ENCODE measurements around the gene TBC1D12.

The TBC1D12 gene

DNA sequence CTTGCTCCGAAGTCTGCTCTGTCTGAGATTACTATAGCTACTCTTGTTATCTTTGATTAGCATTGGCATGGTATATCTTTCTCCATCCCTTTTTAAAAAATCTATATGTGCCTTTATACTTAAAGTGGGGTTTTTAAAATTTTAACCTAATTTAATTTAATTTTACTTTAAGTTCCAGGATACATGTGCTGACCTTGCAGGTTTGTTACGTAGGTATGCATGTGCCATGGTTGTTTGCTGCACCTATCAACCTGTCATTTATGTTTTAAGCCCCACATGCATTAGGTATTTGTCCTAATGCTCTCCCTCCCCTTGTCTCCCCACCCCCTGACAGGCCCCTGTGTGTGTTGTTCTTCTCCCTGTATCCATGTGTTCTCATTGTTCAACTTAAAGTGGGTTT is 54.6 kb downstream of the TBC1D12 start:
- TF ChIP-seq POLR2A (IDR thresholded peaks at IDR 0.05; ENCODE audit: low read length) (no peak), GATA1 (IDR thresholded peaks at IDR 0.05; ENCODE audit: low read depth, low read length) (no peak)
- DNase-seq: no peak

DNA sequence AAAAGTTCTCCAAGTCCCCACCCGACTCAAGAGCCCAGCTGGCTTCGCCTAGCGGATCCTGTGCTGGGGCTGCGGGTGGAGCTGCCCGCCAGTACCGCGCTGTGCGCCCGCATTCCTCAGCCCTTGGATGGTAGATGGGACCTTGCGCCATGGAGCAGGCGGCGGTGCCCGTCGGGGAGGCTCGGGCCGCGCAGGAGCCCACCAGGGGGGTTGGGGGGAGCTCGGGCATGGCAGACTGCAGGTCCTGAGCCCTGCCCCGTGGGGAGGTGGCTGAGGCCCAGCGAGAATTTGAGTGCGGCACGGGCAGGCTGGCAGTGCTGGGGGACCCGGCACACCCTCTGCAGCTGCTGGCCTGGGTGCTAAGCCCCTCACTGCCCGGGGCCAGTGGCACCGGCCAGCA is 57.0 kb downstream of the TBC1D12 start:
- no peak for TF ChIP-seq GATA1 (IDR thresholded peaks at IDR 0.05; ENCODE audit: low read depth, low read length)
- DNase-seq: no peak

DNA sequence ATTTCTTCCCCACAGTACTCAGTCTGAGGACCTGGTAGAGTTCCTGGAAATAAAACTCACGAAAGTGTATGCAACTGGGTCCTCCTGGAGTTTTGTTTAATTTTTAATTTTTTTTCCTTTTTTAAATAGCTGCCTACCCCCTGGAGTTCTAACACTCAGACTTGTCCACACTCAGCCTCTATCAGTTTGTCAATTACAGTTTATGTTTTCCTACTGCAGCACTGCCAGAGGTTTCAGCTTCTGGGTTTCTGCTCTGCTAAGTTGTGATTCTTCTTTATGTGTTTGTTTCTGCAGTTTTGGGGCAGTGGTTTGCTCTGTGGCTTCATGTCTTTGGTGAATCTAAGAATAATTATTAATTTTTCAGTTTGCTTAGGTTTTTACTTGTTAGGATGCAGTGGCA is 59.2 kb downstream of the TBC1D12 start:
- no peak for DNase-seq
- TF ChIP-seq GATA1 (IDR thresholded peaks at IDR 0.05; ENCODE audit: low read depth, low read length): no peak
- TF ChIP-seq POLR2A (IDR thresholded peaks at IDR 0.05; ENCODE audit: low read length): no peak

DNA sequence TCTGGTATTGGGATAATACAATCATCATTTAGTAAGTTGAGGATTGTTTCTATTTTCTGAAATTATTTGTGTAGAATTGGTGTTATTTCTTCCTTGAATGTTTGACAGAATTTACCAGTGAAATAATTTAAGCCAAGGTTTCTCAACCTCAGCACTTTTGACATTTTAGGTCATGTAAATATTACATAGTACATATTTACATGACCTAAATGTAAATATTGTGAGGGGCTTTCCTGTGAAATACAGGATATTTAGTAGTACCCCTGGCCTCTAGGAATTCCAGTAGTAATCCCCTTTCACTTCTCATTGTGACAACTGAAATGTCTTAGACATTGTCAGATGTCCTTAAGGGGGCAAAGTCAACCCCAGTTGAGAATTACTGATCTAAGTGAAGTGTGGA is 59.8 kb downstream of the TBC1D12 start:
- TF ChIP-seq GATA1 (IDR thresholded peaks at IDR 0.05; ENCODE audit: low read depth, low read length) (no peak), POLR2A (IDR thresholded peaks at IDR 0.05; ENCODE audit: low read length) (no peak)
- no peak for DNase-seq

DNA sequence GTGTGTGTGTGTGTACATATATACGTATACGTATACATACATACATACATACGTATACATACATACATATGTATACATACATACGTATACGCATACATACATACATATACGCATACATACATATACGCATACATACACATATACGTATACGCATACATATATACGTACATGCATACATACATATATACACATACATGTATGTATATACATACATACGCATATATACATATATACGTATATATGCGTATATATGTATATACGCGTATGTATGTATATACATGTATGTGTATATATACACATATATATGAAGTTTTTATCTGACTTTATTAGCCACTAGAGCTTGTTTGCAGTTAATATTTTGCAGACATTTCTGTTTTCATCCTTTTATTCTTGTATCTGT is 63.3 kb downstream of the TBC1D12 start:
- no peak for TF ChIP-seq GATA1 (IDR thresholded peaks at IDR 0.05; ENCODE audit: low read depth, low read length)
- no peak for TF ChIP-seq POLR2A (IDR thresholded peaks at IDR 0.05; ENCODE audit: low read length)
- DNase-seq: no peak

DNA sequence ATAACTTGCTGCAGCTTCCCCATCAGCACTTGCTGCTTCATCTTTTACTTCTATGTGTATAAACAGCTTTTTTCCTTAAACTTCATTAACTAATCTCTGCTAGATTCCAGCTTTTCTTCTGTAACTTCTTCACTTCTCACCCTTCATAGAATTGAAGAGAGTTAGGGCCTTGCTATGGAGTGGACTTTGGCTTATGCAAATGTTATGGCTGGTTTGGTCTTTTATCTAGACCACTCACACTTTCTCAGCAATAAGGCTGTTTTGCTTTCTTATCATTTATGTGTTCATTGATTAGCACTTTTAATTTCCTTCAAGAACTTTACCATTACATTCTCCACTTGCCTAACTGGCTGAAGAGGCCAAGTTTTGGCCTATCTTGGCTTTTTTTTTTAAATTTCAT is 79.1 kb downstream of the TBC1D12 start:
- peak; percentile 13 to 54 for DNase-seq
- TF ChIP-seq POLR2A (IDR thresholded peaks at IDR 0.05; ENCODE audit: low read length) (no peak), GATA1 (IDR thresholded peaks at IDR 0.05; ENCODE audit: low read depth, low read length) (no peak)

DNA sequence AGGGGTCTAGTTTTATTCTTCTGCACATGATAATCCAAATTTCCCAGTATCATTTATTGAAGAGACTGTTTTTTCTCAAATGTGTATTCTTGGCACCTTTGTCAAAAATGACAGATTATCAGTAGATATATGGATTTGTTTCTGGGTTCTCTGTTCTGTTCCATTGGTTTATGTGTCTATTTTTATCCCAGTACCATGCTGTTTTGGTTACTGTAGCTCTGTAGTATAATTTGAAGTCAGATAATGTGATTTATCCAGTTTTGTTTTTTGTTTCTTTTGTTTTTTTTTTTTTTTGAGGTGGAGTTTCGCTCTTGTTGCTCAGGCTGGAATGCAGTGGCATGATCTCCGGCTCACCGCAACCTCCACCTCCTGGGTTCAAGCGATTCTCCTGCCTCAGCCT is 81.6 kb downstream of the TBC1D12 start:
- TF ChIP-seq POLR2A (IDR thresholded peaks at IDR 0.05; ENCODE audit: low read length) (no peak), GATA1 (IDR thresholded peaks at IDR 0.05; ENCODE audit: low read depth, low read length) (no peak)
- no peak for DNase-seq

DNA sequence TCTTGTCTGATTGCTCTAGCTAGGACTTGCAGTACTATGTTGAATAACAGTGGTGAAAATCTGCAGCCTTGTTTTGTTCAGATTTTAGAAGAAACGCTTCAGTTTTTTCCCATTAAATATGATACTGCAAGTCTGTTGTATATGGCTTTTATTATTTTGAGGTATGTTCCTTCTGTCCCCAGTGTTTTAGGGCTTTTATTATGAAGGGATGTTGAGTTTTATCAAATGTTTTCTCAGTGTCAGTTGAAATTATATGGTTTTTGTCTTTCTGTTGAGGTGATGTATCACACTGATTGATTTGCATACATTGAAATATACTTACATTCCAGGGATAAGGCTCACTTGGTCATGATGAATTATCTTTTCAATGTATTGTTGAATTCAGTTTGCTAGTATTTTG is 82.8 kb downstream of the TBC1D12 start:
- no peak for TF ChIP-seq POLR2A (IDR thresholded peaks at IDR 0.05; ENCODE audit: low read length)
- no peak for TF ChIP-seq GATA1 (IDR thresholded peaks at IDR 0.05; ENCODE audit: low read depth, low read length)
- no peak for DNase-seq

DNA sequence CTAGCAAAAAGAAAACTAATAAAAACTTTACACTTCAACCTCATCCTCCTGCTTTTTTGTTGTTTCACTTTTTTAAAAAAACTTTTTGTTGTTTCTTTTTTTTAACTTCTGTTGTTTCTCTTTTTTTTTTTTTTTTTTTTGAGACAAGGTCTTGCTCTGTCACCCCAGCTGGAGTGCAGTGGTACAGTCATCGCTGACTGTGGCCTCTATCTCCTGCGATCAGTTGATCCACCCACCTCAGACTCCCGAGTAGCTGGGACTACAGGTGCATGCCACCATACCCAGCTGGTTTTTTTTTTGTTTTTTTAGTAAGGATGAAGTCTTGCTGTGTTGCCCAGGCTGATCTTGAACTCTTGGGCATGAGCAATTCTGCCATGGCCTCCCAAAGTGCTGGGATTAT is 85.2 kb downstream of the TBC1D12 start:
- no peak for TF ChIP-seq POLR2A (IDR thresholded peaks at IDR 0.05; ENCODE audit: low read length)
- DNase-seq: peak; percentile 19 to 33

DNA sequence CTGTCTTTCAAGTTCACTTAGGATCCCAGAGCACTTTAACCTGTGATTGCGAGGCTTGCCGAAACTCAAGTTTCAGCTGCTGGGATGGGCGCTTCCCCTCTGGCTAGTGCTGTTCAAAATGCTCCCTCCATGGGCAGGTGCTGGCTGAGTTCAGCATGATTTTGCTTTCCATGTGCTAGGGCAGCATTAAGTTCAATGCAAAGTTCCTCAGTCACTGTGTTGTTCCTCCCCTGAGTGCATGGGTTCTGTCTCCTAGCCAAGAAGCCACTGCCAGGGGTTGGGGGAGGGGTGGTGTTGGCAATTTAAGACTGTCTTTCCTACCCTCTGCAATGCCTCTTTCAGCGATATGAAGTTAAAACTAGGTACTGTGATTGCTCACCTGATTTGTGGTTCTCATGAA is 86.8 kb downstream of the TBC1D12 start:
- TF ChIP-seq POLR2A (IDR thresholded peaks at IDR 0.05; ENCODE audit: low read length) (no peak), GATA1 (IDR thresholded peaks at IDR 0.05; ENCODE audit: low read depth, low read length) (no peak)
- no peak for DNase-seq

DNA sequence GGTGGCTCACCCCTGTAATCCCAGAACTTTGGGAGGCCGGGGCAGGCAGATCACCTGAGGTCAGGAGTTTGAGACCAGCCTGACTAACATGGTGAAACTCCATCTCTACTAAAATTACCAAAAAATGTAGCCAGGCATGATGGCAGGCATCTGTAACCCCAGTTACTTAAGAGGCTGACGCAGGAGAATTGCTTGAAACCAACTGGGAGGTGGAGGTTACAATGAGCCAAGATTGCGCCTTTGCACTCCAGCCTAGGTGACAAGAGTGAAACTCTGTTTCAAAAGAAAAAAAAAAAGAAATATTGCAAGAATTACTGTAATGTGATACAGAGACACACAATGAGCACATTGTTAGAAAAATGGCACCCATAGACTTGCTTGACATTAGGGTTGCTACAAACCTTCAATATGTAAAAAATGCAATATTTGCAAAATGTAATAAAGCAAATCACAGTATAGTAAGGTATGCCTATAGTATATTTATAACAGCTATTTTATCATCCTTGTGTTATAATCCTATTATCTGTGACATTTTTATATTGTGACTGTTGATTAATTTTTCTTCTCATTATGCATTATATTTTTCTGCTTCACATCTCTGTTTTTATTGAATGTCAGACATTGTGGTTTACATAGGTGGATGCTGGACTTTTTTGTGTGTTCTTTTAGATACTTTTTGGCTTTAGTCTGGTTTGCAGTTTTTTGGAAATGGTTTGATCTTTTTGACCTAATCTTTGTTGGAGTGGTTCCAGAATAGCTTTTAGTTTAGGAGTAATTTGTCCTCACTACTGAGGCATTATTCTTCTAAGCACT is 87.8 kb downstream of the TBC1D12 start:
- TF ChIP-seq GATA1 (IDR thresholded peaks at IDR 0.05; ENCODE audit: low read depth, low read length) (no peak), POLR2A (IDR thresholded peaks at IDR 0.05; ENCODE audit: low read length) (no peak)
- DNase-seq: no peak

DNA sequence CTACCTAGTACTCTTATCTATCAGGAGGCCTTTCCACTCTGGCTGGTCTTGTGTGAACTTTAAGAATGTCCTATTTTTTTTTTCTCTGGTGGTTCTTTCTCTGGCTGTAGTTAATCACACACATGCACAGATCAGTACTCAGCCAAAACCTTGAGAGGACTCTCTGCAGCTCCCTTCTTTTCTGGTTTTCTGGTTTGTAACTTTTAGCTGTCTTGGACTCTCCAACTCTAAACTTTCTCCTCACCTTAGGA is 88.4 kb downstream of the TBC1D12 start:
- TF ChIP-seq POLR2A (IDR thresholded peaks at IDR 0.05; ENCODE audit: low read length) (no peak), GATA1 (IDR thresholded peaks at IDR 0.05; ENCODE audit: low read depth, low read length) (no peak)
- peak; percentile 8 to 31 for DNase-seq

DNA sequence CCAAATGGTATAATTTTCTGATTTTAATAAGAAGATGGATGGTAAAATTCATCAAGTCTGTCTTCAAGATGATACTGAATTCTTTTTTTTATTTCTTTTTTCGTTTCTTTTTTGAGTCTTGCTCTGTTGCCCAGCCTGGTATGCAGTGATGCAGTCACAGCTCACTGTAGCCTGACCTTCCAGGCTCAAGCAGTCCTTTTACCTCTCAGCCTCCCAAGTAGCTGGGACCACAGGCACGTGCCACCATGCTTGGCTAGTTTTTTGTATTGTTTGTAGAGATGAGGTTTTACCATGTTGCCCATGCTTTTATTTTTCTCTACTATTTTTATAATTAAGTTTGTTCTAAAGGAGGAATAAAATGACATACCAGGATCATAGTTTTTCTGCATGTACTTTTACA is 91.1 kb downstream of the TBC1D12 start:
- no peak for DNase-seq

DNA sequence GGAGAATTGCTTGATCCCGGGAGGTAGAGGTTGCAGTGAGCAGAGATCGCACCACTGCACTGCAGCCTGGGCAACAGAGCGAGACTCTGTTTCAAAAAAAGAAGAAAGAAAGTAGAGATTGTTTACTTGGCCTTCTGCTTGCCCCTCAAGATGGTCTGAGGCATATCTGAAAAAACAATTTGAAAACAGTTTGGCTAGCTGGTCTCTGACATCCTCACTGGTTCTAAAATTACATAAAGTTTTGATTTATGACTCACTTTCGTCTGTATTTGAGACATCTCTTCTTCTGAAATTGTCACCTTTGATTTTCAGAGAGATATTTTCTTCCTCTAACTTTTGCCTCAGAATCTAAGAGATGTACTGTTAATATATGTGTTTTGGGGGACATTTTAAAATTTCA is 93.7 kb downstream of the TBC1D12 start:
- TF ChIP-seq POLR2A (IDR thresholded peaks at IDR 0.05; ENCODE audit: low read length): no peak
- no peak for TF ChIP-seq GATA1 (IDR thresholded peaks at IDR 0.05; ENCODE audit: low read depth, low read length)
- no peak for DNase-seq

More for the DNA sequence above, 91.1 kb downstream of the TBC1D12 start:
- TF ChIP-seq GATA1 (IDR thresholded peaks at IDR 0.05; ENCODE audit: low read depth, low read length): no peak
- TF ChIP-seq POLR2A (IDR thresholded peaks at IDR 0.05; ENCODE audit: low read length): no peak

DNA sequence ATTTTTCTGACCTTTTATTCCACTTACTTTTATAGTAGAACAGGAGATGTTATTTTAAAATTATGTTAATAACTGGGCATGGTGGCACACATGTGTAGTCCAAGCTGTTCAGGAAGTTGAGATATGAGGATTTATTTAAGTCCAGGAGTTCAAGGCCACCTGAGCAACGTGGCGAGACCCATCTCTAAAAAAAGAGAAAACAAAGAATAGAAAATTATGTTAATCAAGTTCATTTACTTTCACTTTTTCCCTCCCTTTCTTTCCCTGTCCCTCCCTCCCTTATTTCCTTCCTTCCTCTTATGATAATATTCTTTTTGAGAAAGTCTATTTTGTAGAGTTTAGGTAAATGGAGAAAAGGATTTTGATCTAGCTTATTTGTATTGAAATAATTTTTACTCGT is 94.3 kb downstream of the TBC1D12 start:
- no peak for TF ChIP-seq GATA1 (IDR thresholded peaks at IDR 0.05; ENCODE audit: low read depth, low read length)
- TF ChIP-seq POLR2A (IDR thresholded peaks at IDR 0.05; ENCODE audit: low read length): no peak
- DNase-seq: no peak

DNA sequence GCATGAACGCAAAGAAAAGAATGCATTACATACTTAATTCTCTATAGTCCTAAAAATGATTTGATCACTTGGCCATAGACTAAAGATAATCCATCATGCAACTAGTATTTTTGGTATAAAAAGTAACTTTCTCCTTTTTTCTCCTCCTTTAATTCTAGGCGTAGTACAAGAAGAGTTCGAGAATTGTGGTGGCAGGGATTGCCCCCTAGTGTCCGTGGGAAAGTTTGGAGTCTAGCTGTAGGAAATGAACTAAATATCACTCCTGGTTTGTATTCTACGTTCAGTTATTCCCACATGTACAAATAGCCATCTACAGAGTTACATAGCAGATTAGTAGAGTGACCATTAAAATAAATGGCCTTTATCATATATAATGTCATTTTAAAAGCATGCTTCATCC is 97.7 kb downstream of the TBC1D12 start:
- DNase-seq: peak; percentile 16 to 20
- TF ChIP-seq GATA1 (IDR thresholded peaks at IDR 0.05; ENCODE audit: low read depth, low read length) (no peak), POLR2A (IDR thresholded peaks at IDR 0.05; ENCODE audit: low read length) (no peak)
